HG03196 (cell line): ENCODE data around the gene ITLN2.
"Not testable (repeated sequence)": the region's sequence is repeated elsewhere in the genome, so short reads cannot be mapped to it uniquely, and the experiment has no call there.

Experiments used
- ATAC-seq: cut with Tn5 transposase; IDR thresholded peaks from one replicate; pipeline ENCODE4 v1.9.1; 2021; ENCODE audit not compliant: unreplicated experiment

ITLN2 gene

DNA sequence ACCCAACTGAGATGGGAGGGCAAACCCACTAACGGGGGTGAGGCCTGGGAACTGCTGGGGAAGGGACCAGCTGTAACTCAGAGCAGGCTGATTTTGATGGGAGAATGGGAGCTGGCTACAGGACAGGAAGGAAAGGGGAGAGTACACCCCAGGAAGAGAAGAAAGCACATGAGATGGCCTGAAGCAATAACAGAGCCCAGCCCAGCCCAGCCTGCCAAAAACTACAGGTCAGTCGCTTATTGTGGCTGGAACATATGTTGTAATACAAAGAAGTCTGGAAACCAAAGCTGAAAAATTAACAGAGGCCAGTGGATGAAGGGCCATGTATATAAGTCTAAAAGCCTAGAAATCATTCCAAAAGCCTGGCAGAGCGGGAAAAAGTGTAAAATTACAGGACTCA is 1.6 kb downstream of the ITLN2 start:
- ATAC-seq = no peak

DNA sequence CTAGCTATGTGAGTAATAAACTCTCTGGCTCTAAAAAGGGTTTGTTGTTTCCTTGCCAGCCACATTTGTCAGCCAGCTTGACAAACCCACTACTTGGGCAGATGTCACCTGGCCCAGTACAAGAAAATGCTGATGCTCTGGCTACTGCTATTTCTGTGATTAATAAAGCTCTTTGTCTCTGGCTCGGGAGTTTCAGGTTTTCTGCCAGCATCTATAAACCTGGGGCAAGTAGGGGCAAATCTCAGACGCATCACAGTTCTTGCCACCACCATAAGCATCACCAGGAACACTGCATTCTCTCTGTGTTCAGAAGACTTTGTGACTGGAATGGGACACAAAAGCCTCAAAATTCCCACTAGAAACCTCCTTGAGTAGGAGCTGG is 2.5 kb downstream of the ITLN2 start:
- no peak for ATAC-seq

DNA sequence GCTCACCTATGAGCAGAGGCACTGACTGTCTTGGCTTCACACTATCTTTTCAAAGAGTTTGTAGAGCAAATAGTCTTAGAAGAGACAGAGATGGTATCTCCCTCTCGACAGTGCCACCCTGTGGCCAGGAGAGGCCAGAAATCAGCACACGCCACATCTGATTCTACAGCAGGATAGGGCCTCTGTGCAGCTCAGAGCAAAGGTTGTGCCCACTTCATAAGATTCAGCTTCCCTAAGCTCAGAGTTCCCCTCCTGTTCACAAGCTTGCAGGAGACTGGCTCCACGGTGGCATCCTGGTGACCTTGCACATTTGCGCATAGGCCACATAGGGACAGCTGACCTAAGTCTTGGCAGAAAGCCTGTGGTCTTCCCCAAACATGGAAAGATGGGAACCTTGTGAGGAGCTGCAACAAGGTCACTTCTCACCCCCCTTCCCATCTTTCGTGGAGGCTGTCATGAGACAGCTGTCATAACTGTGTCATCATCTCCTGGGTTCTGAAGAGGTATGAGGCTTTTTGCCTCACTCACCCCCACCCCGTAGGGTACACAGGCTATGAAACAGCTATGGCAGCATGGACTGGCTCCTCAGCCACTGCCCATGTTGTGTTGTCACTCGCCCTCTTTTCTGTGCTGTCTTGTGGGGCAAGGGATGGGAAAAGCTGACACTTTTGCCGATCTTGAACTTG is 3.0 kb downstream of the ITLN2 start:
- no peak for ATAC-seq

DNA sequence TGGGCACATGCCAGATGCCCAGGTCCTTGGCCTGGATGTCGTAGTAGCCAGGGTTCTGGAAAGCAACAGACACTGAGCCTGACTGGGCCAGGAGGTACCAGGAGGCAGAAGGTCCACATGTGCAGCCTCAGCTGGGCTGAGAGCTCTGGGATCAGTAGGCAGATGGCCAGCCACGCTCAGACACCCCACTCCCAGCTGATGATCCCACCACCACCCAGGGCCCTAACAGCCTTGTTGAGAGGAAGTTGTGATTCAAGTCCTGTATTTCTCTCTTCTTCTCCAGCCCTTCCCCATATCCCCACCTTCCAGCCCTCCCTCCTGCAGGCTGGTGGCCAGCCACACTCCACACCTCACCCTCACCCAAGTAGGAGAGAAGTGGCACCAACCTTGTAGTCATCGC is 4.0 kb downstream of the ITLN2 start:
- ATAC-seq = no peak

DNA sequence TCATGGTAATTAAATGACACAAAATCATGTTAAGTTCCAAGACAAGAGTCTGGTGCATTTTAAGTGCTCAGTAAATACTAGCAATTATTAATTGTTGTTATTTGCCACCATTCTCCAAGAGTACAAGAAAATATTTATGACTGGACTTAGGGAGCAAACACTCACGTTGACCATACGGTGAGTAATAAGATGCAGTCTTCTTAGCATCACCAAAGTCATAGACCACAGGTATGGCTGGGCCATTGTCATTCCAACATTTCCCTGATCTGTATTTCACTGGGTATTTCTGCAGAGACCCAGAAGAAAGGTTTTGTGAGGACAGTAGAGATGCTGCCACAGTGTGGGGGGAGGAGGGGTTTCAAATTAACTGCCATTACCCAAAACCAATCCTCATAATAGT is 4.7 kb downstream of the ITLN2 start:
- no peak for ATAC-seq

DNA sequence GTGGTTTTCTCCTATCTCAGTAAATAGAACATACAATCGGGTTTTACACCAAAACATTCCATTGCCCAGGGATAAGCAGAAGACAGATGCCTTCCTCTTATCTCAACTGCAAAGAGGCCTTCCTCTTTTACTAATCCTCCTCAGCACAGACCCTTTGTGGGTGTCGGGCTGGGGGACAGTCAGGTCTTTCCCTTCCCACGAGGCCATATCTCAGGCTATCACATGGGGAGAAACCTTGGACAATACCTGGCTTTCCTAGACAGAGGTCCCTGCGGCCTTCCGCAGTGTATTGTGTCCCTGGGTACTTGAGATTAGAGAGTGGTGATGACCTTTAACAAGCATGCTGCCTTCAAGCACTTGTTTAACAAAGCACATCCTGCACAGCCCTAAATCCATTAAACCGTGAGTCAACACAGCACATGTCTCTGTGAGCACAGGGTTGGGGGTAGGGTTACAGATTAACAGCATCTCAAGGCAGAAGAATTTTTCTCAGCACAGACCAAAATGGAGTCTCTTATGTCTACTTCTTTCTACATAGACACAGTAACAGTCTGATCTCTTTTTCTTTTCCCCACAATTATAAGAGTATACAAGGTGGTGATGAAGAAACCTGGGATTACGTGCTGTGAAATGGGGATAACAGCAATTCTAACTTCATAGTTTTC is 5.3 kb downstream of the ITLN2 start:
- not testable (repeated sequence) for ATAC-seq

DNA sequence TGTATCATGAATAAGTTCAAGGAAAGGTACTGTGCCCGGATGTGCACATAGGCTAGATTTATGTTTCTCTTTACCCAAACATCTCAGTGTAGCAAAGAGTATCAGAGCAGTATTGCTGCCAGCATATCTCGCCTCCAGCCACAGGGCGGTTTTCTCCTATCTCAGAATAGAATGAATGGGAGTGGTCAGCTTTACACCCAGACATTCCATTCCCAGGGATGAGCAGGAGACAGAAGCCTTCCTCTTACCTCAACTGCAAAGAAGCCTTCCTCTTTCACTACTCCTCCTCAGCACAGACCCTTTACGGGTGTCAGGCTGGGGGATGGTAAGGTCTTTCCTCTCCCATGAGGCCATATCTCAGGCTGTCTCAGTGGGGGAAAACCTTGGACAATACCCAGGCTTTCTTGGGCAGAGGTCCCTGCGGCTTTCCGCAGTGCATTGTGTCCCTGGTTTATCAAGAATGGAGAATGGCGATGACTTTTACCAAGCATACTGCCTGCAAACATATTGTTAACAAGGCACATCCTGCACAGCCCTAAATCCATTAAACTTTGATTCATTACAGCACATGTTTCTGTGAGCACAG is 7.3 kb downstream of the ITLN2 start:
- not testable (repeated sequence) for ATAC-seq

DNA sequence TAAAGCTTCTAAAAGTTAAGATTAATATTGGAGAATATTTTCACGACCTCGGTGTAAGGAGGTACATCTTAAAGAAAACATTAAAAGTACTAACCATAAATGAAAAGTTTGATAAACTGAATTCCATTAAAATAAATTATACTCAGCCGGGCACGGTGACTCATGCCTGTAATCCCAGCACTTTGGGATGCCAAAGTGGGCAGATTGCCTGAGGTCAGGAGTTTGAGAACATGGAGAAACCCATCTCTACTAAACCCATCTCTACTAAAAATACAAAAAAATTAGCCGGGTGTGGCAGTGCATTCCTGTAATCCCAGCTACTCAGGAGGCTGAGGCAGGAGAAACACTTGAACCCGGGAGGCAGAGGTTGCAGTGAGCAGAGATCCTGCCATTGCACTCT is 8.7 kb downstream of the ITLN2 start:
- not testable (repeated sequence) for ATAC-seq

DNA sequence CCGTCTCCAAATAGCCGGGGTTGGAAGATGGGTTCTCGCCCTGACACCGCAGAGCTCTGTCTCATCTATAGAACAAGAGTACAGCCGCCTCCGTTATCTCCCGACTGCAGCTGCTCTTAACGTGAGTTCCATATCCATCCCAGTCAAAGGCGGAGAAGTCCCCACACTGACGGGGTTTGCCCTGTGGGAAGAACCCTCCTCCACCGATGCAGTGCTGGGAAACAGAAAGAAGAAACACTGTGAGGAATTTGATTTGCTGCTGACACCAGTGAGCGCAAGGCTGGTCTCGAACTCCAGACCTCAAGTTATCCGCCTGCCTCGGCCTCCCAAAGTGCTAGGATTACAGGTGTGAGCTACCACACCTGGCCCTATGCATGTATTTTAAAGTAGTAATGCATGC is 9.5 kb downstream of the ITLN2 start:
- ATAC-seq = no peak

DNA sequence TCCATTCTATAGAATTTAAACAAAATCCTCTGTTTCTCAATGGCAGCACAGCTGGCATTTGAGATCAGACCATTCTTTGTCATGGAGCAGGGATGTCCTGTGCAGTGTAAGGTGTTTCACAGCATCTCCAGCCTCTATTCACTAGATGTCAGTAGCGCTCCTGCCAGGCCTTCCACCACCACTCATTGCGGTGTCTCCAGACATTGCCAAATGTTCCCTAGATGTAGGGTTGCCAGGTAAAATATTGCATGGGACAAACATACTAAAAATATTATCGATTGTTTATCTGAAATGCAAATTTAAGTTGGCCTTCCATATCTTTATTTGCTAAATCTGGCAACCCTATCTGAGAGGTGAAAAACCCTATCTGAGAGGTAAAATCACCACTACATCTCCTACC is 11.7 kb downstream of the ITLN2 start:
- ATAC-seq = no peak

DNA sequence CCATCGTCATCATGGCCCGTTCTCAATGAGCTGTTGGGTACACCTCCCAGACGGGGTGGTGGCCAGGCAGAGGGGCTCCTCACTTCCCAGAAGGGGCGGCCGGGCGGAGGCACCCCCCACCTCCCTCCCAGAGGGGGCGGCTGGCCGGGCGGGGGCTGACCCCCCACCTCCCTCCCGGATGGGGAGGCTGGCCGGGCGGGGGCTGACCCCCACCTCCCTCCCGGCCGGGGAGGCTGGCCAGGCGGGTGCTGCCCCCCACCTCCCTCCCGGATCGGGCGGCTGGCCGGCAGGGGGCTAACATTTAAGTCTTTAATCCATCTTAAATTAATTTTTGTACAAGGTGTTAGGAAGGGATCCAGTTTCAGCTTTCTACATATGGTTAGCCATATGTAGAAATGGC is 17.9 kb downstream of the ITLN2 start:
- not testable (repeated sequence) for ATAC-seq

DNA sequence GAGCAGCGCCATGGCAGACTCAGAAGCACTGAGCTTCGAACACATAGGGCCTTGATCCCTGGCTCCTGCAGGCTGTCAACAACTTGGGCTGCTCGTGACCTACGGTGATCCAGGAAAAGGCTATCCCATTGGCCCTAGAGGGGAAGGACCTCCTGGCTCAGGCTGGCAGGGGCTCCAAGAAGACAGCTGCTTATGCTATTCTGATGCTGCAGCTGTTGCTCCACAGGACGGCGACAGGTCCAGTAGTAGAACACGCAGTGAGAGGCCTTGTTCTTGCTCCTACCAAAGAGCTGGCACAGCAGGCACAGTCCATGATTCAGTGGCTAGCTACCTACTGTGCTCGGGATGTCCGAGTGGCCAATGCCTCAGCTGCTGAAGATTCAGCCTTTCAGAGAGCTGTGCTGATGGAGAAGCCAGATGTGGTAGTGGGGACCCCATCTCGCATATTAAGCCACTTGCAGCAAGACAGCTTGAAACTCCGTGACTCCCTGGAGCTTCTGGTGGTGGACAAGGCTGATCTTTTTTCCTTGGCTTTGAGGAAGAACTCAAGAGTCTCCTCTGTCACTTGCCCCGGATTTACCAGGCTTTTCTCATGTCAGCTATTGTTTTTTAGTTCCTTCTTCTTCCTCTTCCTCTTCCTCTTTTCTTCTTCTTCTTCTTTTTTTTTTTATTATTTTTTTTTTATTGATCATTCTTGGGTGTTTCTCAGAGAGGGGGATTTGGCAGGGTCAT is 18.9 kb downstream of the ITLN2 start:
- no peak for ATAC-seq

DNA sequence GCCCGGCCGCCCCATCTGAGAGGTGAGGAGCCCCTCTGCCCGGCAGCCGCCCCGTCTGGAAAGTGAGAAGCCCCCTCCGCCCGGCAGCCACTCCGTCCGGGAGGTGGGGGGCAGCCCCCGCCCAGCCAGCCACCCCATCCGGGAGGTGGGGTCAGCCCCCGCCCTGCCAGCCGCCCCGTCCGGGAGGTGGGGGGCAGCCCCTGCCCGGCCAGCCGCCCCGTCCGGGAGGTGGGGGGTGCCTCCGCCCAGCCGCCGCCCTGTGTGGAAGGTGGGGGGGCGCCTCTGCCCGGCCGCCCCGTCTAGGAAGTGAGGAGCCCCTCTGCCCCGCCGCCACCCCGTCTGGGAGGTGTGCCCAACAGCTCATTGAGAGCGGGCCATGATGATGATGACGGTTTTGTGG is 21.3 kb downstream of the ITLN2 start:
- not testable (repeated sequence) for ATAC-seq

DNA sequence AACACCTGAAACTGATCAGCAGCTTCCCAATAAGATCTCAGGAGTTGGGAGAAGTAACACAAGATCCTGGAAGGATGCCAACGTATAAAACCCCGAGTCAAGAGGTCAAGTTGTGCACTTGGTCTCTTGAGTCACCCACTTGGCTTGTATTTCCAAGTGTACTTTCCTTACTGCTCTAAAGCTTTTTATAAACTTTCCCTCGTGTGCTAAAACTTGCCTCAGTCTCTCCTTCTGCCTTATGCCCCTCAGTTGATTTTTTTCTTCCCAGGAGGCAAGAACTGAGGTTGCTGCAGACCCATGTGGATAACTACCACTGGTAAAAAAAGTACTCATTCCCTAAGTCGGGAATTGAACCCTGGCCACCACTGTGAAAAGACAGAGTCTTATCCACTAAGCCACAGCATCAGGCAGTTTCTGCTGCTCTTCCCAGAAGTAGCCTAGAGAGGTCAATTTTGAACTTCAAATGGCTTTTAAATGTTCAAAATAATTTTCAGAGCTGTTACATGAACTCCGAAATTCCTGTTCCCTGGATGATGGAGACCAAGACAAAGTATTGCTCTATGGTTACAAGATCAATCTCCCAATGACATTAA is 28.9 kb downstream of the ITLN2 start:
- no peak for ATAC-seq

DNA sequence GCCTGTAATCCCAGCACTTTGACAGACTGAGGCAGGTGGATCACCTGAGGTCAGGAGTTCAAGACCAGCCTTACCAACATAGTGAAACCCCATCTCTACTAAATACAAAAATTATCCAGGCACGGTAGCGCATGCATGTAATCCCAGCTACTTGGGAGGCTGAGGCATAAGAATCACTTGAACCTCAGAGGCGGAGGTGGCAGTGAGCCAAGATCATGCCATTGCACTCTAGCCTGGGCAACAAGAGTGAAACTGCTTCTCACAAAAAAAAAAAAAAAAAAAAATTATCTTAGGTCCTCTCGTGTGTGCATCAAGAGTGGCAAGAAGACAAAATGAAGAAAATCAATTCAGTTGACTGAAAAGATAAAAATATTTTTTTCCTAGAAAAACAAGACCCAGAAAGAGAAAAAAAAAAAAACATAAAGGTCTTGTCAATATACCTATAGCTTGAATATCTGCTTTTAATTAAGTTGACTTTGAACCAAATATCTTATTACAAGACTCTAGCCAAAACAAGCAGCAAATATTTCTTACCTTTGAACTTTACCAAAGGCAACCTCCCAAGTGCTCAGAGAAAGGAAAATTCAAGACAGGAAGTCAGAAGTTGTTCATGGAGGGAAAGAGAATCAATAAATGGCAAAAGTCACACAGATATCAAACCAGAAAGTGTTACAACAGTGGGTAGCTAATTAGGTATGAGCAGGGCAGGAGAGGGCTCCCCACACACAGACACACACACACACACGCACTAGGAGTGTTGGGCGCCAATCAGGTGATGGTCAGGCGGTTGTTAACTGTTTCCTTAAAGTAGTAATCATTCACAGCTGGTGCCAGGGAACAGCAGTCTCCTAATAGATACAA is 29.6 kb downstream of the ITLN2 start:
- ATAC-seq = no peak

DNA sequence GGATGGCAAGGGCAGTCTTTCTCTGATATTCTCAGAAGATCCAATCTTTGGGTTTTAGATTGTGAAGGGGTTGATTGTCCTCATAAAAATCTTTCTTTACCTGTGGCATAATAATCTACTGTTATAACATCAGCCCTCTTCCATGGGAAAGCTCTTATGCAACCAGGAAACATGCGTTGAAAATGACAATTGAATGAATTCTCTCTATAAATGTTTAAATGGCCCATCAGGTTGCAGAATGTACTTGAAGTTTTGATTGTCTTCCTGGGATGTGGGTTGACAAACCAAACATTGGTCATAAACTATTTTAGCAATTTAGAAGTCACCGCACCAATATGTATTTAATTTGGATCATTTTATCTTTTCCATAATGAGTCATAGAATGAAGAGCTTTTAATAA is 37.9 kb downstream of the ITLN2 start:
- no peak for ATAC-seq

DNA sequence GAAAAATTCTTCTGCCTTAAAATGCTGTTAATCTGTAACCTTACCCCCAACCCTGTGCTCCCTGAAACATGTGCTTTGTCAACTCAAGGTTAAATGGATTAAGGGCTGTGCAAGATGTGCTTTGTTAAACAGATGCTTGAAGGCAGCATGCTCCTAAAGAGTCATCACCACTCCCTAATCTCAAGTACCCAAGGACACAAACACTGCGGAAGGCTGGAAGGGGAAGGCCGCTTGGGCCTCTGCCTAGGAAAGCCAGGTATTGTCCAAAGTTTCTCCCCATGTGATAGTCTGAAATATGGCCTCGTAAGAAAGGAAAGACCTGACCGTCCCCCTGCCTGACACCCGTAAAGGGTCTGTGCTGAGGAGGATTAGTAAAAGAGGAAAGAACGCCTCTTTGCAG is 41.4 kb downstream of the ITLN2 start:
- ATAC-seq = not testable (repeated sequence)

DNA sequence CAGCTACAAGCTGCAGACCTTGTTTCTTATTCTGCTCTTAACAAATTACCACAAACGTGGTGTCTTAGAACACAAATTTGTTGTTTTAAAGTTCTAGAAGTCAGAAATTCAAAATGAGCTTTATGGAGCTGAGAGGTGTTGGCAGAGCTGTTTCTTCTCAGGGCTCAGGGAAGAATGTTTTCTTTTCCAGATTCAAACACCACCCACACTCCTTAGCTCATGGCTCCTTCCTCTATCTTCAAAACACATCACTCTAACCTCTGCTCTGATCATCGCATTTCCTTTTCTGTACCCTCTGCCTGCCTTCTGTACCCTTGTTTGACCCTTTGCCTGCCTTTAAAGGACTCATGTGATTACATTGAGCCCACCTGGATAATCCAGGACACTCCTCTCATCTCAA is 42.7 kb downstream of the ITLN2 start:
- ATAC-seq = no peak

DNA sequence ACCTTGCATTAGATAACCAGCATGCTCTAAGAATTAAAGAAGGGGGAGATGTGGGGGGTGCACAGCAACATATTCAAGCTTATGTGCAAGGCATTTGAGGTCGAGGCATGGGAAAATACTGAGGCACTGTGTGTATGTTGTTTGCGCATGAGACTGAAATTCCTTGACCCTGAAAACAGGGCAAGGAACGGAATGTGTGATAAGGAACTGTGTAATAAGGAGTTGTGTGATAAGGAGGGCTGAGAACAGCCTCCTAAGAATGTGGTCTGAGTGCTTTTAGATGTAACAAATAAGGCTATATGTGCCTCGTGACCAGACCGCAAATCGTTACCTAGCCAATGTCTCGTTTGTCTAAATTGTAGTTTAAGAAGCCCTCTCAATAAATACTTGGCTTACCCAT is 43.2 kb downstream of the ITLN2 start:
- no peak for ATAC-seq

DNA sequence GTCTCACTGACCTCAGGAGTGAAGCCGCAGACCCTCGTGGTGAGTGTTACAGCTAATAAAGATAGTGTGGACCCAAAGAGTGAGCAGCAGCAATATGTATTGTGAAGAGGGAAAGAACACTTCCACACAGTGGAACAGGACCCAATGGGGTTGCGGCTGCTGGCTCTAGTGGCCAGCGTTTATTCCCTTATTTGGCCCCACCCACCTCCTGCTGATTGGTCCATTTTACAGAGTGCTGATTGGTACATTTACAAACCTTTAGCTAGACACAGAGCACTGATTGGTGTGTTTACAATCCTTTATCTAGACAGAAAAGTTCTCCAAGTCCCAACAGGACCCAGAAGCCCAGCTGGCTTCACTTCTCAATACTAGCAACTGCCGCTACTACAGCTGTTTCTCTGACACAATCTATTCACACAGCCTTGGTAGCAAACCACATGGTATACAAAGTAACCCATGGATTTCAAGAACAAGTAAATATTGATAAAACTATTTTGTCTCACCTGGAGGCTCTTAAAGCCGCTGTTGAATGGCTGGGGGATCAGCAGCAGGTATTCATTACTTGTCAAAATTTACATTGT is 44.3 kb downstream of the ITLN2 start:
- ATAC-seq = no peak
